ENCODE results near the gene RASGRP4.

The RASGRP4 gene

DNA sequence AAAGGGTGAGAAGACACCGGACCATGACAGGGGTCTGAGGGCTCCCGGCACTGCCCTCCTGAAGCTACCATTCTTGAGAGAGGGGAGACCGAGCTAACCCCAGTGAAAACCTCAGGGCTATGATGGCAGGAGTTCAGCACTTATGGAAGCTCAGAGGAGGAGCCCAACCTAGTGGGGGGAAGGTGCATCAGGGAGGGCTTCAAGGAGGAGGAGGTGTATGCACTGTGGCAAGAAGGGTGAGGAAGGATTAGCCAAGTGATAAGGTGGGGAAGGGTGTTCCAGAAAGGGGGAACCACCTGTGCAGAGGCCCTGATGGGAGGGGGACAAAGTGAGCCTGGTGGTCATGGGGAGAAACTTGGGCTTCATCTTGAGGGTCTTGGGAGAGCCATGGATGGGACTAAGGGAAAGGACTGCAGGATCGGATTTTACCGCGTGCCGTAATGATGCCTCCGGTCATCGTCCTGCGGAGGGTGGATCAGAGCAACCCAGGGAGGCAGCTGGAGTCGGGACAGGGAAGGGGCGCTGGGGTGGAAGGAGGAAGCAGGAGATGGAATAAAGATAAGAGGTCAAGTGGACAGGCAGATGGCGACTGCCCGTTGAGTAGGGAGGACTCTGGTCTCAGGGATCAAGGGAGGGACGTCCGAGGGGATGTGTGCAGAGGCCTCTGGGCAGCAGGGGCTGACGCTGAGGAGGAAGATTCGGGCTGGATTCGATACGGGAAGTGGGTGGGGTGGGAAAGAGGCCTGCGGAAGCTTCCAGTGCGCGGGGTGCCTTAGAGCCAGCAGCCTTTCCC is 65.0 kb downstream of the RASGRP4 start:
- DNase-seq (ENCODE audit: low read depth in 2 of 2): no peak
- peak overlapping the region; percentile 62 to 71 for H3K4me3 ChIP-seq (replicated peaks in 1 of 2; ENCODE audit: low read depth in 2 of 2, low read length in 2 of 2)
- no peak for TF ChIP-seq CTCF (IDR thresholded peaks at IDR 0.05; ENCODE audit: low read depth, low read length)

DNA sequence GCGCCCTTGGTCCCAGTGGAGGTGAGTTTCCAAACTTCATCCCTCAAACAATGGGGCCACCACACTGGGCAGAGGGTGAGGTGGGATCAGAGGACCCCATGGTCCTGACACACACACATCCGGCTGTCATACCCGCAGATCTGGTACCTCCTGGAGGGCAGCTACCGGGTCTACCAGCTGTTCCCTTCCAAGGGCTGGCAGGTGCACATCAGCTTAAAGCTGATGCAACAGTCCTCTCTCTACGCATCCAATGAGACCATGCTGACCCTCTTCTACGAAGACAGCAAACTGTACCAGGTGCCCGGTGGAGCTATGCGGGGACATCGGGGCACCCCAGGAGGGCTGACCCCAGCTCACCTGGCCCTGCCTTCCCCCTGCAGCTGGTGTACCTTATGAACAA is 65.7 kb downstream of the RASGRP4 start:
- H3K4me3 ChIP-seq (replicated peaks in 1 of 2; ENCODE audit: low read depth in 2 of 2, low read length in 2 of 2): no peak overlapping the region
- no peak for DNase-seq (ENCODE audit: low read depth in 2 of 2)
- no peak for TF ChIP-seq CTCF (IDR thresholded peaks at IDR 0.05; ENCODE audit: low read depth, low read length)

GRCh38 chr19:38359242-38360021 is 66.6 kb downstream of the RASGRP4 start:
- no peak for DNase-seq (ENCODE audit: low read depth in 2 of 2)
- TF ChIP-seq CTCF (IDR thresholded peaks at IDR 0.05; ENCODE audit: low read depth, low read length): no peak
- no peak overlapping the region for H3K4me3 ChIP-seq (replicated peaks in 1 of 2; ENCODE audit: low read depth in 2 of 2, low read length in 2 of 2)

All from cardiac fibroblast (primary cell).